Lung (tissue), 12 donors: Measurements from ENCODE around the gene CORO7. TPM values are rescaled to one million over a fixed set of nuclear protein-coding genes. Genes with fewer than 3 reads are reported as not detected.

Experiments used
- ATAC-seq: fragments of 200-7000 bp; cut with Tn5 transposase; one replicate; pipeline ENCODE4 v1.9.1; 2020; ENCODE audit warnings: moderate number of reproducible peaks; ENCODE audit not compliant: insufficient read depth, low FRiP score
- DNase-seq, 3 donors: peaks; one replicate each; pipeline ENCODE4 v3.0.0-alpha.2; 2013 to 2017
- H3K27ac ChIP-seq, 2 donors: one replicate each; pipeline ENCODE4 v1.5.1; 2013; ENCODE audit warnings: mild to moderate bottlenecking in 2 of 2, moderate library complexity in 2 of 2, control low read depth in 1 of 2, inconsistent platforms in 1 of 2, low read depth in 1 of 2, low read length in 1 of 2
- H3K27me3 ChIP-seq, 3 donors: one replicate each; pipeline ENCODE4 v1.5.1; 2013; ENCODE audit warnings: low read length in 2 of 3; ENCODE audit not compliant: control insufficient read depth in 3 of 3, insufficient read depth in 3 of 3
- H3K36me3 ChIP-seq, 4 donors: one replicate each; pipeline ENCODE4 v1.5.1; 2013; ENCODE audit warnings: low read length in 4 of 4, mild to moderate bottlenecking in 1 of 4, moderate library complexity in 1 of 4; ENCODE audit not compliant: control insufficient read depth in 4 of 4, insufficient read depth in 4 of 4
- H3K4me1 ChIP-seq, 5 donors: one replicate each; pipeline ENCODE4 v1.5.1; 2013; ENCODE audit warnings: low read length in 5 of 5, mild to moderate bottlenecking in 2 of 5, moderate library complexity in 1 of 5; ENCODE audit not compliant: control insufficient read depth in 5 of 5, insufficient read depth in 5 of 5
- H3K4me3 ChIP-seq: one replicate; pipeline ENCODE4 v1.5.1; 2013; ENCODE audit warnings: mild to moderate bottlenecking, control low read depth, moderate library complexity
- H3K9ac ChIP-seq, 2 donors: one replicate each; pipeline ENCODE4 v1.5.1; 2013; ENCODE audit warnings: low read length in 2 of 2, control low read depth in 1 of 2; ENCODE audit not compliant: insufficient read depth in 1 of 2
- H3K9me3 ChIP-seq, 4 donors: one replicate each; pipeline ENCODE4 v1.5.1; 2013; ENCODE audit warnings: low read length in 3 of 4, mild to moderate bottlenecking in 1 of 4, moderate library complexity in 1 of 4; ENCODE audit not compliant: control insufficient read depth in 4 of 4, insufficient read depth in 3 of 4
- CTCF ChIP-seq: IDR thresholded peaks from 2 replicates; pipeline ENCODE4 v1.5.1; 2012; ENCODE audit warnings: mild to moderate bottlenecking; ENCODE audit errors: control extremely low read depth, extremely low read depth
- WGBS, 2 donors: extraction: QIAGEN DNeasy Blood & Tissue Kit; methylation state at CpG; one replicate each; pipeline ENCODE4 v1.1.7; 2013; 5-methylcytosine and 5-hydroxymethylcytosine counted together
- polyA plus RNA-seq, 2 donors: library from polyadenylated mRNA; stranded (reverse); fragments of 200-250 nt; gene quantifications; one replicate each; pipeline ENCODE4 v1.2.1, GENCODE V29; 2013
- total RNA-seq, 2 donors: library from RNA; depleted of rRNA in 1 of 2; stranded (reverse); fragments of >200 nt in 1 of 2; gene quantifications; one replicate each; pipeline ENCODE4 v1.2.1, GENCODE V29; 2014 to 2021
- donor health status: control.
- donor health status: control.
- donor health status: Bipolar disorder and iron deficiency.
- donor health status: healthy.
- donor health status: DM: yes; HTN: yes; CAD: no.

The CORO7 gene
- total and polyA plus RNA-seq, 4 donors, result 27.8 to 86.2 (median 46.1) TPM

GRCh38 chr16:4338712-4339299, 77.6 kb downstream of the CORO7 start:
- no peak for ATAC-seq
- Histone ChIP-seq H3K27ac (peak overlapping the region in 1 of 2 donors; percentile 83), H3K36me3 (peaks cover 0 to 48% (median 11%) of the 10 kb centered on the region in 4 donors), H3K9me3 (no peaks in the 10 kb centered on the region), H3K9ac (no peak overlapping the region), H3K4me1 (peaks cover 0 to 26% (median 13%) of the 10 kb centered on the region in 5 donors), H3K4me3 (no peak overlapping the region), H3K27me3 (no peaks in the 10 kb centered on the region)
- DNase-seq, result no peak
- 77 to 88% methylated on average over 10 of the region's 10 CpGs for whole genome bisulfite sequencing, 2 donors
- no peak for TF ChIP-seq CTCF

GRCh38 chr16:4338125-4338582, 78.2 kb downstream of the CORO7 start:
- H3K4me1 ChIP-seq, result peaks cover 0 to 26% (median 9%) of the 10 kb centered on the region in 5 donors
- H3K9me3 ChIP-seq, result no peaks in the 10 kb centered on the region
- H3K27me3 ChIP-seq, result no peaks in the 10 kb centered on the region
- no peak overlapping the region for H3K4me3 ChIP-seq
- no peak for TF ChIP-seq CTCF
- peaks cover 0 to 48% (median 14%) of the 10 kb centered on the region in 4 donors for H3K36me3 ChIP-seq
- peak overlapping the region in 1 of 2 donors; percentile 23 for H3K27ac ChIP-seq
- WGBS, 2 donors, result 85 to 88% methylated on average over 12 of the region's 12 CpGs
- H3K9ac ChIP-seq, result no peak overlapping the region
- DNase-seq (no peak), ATAC-seq (no peak)

- peaks cover 0 to 26% (median 7%) of the 10 kb centered on the region in 5 donors for H3K4me1 ChIP-seq
- no peak for TF ChIP-seq CTCF
- 74 to 86% methylated on average over 12 of the region's 12 CpGs for WGBS, 2 donors
- no peak overlapping the region for H3K27ac ChIP-seq
- ATAC-seq (no peak), DNase-seq (no peak)
- H3K9ac ChIP-seq, result no peak overlapping the region
- H3K36me3 ChIP-seq, result peaks cover 0 to 46% (median 15%) of the 10 kb centered on the region in 4 donors
- no peak overlapping the region for H3K4me3 ChIP-seq
- no peaks in the 10 kb centered on the region for H3K27me3 ChIP-seq
- no peaks in the 10 kb centered on the region for H3K9me3 ChIP-seq
Measured at GRCh38 chr16:4337540-4338088, 78.8 kb downstream of the CORO7 start.
